NCI-H2107 treated with DMSO at 0.1 percent for 48 hours (cell line): ENCODE data around the gene MTA1.

Experiments
- DNase-seq: peaks from one replicate; lab custom pipeline; 2025; ENCODE audit not compliant: unreplicated experiment; lab: John Stamatoyannopoulos, UW

Gene MTA1

GRCh38 chr14:105519946-105520698 is 100.5 kb downstream of the MTA1 start:
- DNase-seq: no peak
